ENCODE measurements around the gene HAND2.

GRCh38 chr4:173537613-173538147, 7.7 kb upstream of the HAND2 start:
- no peak for TF ChIP-seq CTCF (IDR thresholded peaks at IDR 0.05)
- no peak for TF ChIP-seq POLR2A (IDR thresholded peaks at IDR 0.05)
